ENCODE data around the gene WWTR1.

WWTR1 gene

DNA sequence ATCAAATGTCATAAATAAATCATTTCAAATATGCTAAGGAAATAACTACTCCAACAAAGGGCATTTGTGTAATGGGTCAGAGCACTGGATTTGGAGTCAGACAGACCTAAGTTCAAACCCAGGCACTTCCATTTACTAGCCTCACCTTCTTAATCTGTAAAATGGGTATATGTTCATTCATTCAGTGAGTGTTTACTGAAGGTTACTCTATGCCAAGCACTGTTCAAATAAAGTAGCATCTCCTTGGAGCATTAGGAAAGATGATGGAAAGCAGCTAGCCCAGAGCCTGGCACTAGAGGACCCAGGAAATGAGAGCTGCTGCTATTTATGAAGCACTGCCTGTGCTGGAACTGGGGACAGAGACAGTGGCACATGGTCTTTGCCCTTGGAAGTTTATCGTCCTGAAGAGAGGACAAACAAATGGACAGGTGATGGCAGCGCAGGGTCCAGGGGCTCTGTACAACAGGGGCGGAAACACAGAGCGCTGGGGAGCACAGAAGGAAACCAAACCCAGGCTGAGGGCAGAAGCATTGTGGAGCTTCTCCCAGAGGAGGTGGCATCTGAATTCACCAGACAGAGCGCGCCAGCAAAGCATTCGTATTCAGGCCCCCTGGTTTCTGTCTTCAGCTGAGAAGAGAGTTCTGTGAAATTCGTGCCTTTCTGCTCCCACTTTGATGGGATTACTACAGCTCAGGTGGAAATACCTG is 164.4 kb downstream of the WWTR1 start:
- DNase-seq, result no peak

DNA sequence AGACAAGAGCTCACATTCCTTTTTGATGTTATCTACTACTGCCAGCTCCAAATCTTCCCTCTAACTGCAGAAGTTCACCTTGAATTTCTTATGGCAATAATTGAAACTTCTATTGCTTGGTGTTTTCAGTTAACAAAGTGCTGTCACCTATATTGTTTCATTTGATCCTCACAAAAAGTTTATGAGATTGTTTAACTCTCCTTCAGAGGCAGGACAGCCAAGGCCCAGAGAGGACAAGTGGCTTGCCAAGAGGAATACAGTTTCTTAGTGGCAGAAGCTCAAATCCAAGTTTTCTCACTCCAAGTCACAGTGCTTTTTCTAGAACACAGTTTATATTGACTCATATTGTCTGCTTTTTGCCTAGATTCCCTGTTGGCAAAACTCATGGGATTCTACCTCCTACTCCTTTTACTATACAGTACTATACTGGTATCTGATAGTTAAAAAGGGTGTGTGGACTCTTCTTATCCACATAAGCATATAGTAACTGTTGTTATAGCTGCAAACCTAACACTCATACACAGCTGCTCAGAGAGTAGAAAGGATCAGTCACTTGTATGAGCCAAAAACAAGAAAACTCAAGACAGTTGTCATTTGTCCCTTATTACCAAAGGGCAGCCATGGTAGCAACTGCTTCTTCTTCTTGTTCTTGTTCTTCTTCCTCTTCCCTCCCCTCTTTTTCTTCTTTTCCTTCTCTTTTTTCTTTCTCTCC is 167.4 kb downstream of the WWTR1 start:
- no peak for DNase-seq

DNA sequence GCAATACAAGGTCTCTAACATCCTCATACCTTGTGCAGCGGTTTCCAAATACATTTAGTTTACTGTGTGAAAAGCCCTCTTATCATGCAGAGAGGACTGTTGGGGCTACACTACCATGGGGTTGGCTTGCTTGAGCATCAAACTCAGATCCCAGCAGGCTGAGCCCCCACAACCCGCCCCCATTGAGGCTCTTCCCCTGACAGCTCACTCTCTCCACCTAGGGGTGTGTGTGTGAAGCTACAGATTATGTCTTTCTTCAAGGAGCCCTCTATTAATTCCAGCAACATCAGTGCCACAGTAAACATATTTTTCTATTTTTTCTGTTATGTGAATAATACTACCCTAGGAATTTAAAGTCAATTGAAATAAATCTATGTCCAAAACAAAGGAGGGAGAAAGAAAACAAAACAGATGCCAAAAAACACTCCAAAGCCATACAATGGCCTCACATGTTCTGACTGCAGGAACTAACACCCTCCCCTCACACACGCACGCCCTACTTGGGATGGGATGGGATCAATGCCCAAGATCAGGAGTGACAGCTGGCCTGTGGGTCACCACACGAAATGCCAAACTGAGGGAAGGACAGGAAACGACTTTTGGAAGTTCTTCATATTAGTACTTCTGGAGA is 168.7 kb downstream of the WWTR1 start:
- no peak for DNase-seq

- DNase-seq, result no peak
These were observed 170.1 kb downstream of the WWTR1 start for GRCh38 chr3:149487598-149488197.

- no peak for DNase-seq
These were observed 171.1 kb downstream of the WWTR1 start for GRCh38 chr3:149486726-149487125.

DNA sequence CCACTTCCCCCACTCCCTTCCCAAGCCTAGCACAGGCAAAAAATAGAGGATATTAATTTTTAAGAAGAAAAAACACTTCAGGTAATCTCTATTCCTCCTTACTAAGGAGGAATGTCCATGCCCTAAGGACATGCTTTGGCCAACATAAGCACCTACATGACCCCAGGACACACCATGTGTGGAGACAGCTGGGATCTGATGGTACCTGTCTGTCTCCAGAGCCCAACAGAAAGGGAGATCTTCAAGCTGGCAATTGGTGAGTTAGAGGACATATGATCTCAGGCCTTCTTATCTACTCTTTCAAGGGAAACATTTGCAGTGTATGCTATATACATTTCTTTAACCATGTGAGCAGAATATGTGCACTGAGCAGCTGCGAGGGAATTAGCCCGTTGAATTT is 176.3 kb downstream of the WWTR1 start:
- no peak for DNase-seq

DNA sequence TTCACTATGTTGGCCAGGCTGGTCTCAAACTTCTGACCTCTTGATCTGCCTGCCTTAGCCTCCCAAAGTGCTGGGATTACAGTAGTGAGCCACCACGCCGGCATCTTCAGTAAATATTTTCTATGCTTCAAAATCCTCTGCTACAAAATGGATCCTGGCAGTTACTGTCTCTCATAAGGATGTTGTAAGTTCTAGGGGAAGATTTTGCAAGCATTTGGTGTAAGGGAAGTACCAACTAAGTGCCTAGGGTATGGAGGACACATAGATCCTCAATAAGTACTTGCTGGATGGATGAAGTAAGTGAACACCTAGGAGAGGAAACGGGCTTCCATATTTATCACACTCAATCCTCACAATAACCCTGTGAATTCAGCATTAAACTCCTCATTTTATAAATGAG is 176.8 kb downstream of the WWTR1 start:
- no peak for DNase-seq

GRCh38 chr3:149480326-149481017 is 177.4 kb downstream of the WWTR1 start:
- peak; percentile 81 for DNase-seq

DNA sequence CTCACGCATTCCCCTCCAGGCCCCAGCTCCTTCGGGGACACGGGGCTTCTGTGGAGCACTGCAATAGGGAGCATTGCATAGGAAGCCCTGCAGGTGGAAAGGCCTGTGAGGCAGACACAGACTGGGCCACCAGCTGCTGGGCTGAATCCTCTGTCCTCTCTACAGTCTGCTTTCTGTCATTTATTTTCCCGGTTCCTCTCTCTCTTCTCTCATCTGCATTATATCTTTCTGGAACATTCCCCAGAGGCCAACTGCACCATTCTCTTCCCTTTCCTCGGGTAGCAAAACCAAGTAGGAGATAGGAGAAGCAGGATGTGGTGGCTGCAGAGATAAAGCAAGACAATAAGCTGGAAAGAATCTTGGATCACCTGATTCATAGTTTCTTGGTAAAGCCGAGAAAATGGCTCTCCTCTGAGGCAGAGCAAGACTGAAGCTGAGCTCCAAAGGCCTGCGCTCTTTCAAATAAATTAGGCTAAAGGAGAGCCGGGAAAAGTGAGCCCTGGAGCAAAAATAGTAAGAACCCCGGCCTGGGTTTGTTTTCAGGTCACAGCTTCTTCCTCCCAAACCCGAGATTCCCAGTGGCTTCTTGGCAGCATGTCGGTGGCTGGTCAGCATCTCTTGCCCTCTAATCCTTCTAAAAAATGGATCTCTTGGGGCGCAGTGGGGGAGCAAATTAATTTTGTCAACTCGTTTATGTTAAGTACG is 178.1 kb downstream of the WWTR1 start:
- DNase-seq, result no peak

DNA sequence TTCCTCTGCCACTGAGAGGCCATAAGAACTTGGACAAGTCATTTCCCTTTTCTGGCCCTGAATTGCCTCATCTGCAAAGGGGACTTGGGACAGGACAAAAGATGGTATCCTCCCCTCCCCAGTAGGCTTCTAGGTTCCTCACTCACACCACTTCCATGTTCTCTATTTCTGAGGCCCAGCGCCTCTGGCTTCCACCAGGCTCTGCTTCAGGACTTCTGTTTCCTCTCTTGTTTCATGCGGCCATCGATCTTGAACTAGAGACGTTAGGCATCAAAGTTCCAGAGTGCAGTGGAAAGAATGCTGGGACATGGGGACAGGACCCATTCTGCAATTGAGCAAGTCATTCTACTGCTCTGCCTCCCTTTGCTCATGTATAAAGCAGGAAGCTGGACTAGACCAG is 181.6 kb downstream of the WWTR1 start:
- no peak for DNase-seq

DNA sequence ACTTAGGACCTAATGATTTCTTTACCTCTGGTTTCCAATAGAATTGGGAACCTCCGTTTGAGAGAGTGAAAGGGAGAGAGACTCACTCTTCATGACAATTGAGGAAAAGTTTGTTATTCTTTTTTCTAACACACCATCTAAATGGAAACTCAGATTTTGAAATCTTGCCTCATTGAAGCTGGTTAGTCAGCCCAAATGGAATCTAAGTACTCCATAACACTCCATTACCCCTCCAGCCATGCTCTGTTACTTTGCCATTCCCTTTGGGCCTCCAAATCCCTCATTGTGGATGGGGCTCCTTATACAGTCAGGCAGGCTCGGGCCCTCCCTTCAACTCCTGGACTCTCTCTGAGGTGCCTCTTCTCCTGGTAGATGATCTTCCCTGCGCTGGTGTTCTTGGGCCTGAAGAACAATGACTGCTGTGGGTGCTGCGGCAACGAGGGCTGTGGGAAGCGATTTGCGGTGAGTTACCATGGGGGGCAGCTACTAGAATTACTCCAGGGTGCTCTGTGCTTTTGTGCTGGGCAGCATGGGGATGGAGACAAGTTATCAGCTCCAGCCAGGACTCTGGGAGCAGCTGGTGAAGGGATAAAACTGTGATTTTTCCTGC is 182.3 kb downstream of the WWTR1 start:
- no peak for DNase-seq

DNA sequence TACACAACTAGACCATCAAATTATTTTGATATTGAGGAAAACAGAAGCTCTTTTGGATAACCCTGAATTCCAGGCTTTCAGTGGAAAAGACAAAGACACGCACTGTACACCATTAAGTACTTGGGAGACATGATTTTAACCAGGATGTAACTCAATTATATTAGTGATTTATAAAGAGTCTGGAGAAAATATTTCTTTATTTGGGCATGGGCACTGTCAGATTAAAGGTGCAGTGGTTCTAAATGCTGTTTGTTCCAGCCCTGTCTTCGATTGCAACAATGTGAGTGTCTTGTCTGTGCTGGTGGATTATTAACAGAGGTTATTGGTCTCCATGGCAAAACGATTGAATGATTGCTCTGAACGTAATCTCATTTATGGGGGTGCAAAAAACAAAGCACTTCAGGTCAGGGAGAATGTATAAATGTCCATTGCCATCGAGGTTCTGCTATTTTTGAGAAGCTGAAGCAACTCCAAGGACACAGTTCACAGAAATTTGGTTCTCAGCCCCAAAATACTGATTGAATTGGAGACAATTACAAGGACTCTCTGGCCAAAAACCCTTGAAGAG is 183.5 kb downstream of the WWTR1 start, which contains the start of gene TM4SF4:
Gene TM4SF4, plus strand, starts transcription at position 448 of the 568 bp plus-strand sequence. CDS start 181 bp downstream, outside the sequence.
- DNase-seq, result no peak

DNA sequence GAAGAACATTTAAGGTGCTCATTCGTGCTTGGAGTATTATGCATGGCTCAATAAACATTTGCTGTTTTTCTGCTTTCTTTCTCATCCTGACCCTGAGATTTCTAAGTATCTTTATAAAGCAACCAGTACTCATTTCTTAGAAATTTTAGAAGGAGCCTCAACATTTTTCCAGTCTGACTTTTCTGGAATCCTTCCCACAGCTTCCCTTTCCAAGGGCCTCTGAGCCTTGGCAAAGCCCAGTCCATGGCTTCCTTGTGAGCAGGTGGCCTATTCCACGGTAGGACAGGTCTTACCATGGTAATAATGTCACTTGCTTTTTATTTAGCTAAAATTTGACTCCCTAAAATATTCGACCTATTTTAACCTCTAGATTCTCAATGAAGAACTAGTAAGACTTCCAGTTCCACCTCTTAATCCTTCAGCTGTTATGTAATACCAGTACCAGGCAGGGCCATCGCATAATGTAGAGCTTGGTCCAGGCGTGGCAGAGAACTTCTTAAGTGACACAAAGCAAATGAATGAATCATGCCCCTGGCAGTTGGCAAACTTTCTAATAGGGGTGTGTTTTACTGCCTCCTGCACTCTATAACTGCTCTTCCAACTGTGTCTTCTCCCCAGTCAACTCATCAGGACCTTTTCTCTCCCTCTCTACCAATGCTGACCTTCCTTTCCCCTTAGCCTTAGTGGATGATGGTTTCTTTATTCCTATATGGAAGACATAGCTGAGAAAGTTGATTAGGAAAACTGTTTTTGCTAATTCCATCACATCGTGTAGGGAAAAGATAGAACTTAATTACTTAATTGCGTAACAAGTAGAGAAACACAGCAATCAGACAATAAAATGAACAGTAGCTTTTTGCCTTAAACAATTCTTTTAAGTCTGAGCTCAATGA is 184.2 kb downstream of the WWTR1 start:
- DNase-seq, result peak; percentile 73

GRCh38 chr3:149472030-149472797 is 185.6 kb downstream of the WWTR1 start:
- DNase-seq, result peak; percentile 52

DNA sequence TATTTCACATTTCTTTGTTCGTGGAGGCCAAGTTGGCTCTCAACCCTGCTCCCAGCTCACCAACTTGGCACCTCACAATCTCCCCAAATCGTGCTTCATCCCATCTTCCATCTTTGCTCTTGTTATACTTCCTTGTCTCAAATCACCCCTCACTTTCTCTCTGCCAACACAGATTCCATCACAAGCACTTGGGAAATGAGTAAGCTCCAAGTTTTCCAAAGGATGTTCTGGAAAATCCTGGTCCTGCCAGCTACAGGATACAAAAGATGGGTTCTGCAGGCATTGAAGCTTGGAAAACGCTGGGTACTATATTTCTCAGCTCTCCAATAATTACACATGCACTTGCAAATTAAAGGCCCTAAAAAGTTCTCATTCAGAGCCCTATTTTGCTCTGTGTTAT is 187.4 kb downstream of the WWTR1 start:
- DNase-seq, result no peak

DNA sequence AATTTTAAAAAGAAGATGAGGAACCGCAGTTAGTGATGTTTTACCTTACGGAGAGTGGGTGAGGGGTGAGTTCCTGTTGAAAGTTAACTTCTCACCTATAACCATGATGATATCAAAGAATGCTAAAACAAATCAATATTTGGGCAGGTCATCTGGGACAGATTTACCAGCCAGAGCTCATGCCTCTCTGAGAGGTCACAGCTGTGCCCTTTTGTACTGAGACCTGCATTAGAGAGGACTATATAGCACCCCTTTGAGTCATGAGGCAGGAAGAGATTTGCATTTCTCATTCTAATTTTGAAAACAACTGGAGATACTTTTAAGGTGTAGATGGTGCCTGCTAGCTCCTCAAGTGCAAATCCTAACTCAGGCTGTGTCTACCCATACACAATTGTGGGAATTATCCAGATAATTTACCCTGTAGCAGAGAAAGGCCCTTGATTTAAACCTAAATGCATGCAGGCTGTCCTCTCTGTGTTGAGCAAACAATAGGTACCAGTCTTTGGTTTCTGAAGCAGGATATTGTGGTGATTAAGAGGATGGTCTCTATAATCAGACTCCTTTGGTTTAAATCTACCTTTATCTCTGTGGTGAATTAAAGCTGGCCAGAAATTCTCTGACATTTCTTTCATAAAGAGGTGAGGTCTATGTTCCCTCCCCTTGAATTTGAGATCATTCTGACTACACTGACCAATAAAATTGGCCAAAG is 189.2 kb downstream of the WWTR1 start:
- DNase-seq, result no peak

Measured in femur (tissue), 1 donor.